Colon (tissue), 2 donors: ENCODE measurements around the gene KMT2D.

Experiments used
- FAIRE-seq: peaks from 2 replicates; lab custom pipeline; 2012; peaks lifted over from hg19 to GRCh38; lab: Jason Lieb, UNC
- donor health status: control.
- donor health status: control.

KMT2D gene

DNA sequence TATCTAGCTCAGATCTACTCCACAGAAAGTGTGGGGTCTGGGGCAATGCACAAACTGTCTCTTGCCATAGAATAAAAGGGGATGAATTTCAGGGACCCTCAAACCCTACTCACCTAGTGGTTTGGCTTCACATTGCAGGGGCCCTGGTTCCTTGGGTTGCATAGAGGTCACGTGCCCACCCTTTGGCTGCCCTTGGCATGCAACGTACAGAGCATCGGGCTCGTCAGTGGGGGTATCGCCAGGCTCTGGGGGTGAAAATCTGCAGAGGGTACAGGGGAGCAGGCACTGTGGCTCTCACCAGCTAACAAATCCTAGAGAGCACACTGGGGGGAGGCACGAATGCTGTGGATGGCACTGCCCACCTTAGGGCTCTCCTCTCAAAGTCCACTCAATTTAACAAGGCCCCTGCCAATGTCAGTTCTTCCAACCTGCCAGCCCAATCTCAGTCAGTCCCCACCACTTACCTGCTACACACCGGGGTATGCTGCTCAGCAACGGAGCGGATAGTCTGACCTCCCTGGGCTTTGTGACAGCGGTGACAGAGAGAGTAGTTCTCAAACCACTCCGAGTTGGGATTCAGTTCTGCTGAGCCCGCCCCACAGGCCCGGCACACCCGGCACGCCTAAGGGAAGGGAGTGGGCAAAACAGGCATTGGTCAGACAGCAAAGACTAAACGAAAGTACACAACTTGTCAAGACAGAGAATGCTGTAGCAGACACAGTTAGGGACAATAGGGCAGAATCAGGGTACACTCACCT, 8.0 kb downstream of the KMT2D start:
- no peak for FAIRE-seq

DNA sequence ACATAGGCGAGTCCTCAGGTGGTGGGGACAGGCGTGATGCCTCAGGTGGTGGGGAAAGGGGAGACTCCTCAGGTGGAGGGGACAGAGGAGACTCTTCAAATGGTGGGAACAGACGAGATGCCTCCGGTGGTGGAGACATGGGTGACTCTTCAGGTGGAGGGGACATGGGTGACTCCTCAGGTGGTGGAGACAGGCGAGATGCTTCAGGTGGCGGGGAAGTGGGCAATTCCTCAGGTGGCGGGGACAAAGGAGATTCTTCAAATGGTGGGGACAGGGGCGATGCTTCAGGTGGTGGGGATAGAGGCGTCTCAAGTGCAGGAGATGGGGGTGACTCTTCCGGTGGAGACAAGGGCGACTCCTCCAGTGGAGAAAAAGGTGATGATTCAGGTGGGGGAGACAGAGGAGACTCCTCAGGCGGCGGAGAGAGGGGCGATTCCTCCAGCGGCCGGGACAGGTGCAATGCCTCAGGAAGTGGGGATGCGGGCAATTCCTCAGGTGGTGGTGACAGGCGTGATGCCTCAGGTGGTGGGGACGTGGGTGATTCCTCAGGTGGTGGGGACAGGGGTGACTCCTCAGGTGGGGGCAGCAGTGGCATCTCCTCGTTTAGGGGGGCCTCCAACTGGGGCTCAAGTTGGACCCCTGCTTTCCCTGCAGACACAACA, 8.7 kb downstream of the KMT2D start:
- FAIRE-seq: no peak

DNA sequence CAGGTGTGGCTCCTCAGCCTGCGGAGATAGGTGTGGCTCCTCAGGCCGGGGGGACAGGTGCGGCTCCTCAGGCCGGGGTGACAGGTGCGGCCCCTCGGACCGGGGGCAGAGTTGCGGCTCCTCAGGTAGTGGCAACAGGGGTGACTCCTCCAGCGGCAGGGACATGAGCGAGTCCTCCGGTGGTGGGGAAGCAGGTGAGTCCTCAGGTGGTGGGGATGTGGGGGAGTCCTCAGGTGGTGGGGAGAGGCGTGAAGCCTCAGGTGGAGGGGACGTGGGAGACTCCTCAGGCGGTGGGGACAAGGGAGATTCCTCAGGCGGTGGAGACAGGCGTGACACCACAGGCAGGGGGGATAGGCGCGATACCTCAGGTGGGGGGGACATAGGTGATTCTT, 9.2 kb downstream of the KMT2D start:
- no peak for FAIRE-seq

DNA sequence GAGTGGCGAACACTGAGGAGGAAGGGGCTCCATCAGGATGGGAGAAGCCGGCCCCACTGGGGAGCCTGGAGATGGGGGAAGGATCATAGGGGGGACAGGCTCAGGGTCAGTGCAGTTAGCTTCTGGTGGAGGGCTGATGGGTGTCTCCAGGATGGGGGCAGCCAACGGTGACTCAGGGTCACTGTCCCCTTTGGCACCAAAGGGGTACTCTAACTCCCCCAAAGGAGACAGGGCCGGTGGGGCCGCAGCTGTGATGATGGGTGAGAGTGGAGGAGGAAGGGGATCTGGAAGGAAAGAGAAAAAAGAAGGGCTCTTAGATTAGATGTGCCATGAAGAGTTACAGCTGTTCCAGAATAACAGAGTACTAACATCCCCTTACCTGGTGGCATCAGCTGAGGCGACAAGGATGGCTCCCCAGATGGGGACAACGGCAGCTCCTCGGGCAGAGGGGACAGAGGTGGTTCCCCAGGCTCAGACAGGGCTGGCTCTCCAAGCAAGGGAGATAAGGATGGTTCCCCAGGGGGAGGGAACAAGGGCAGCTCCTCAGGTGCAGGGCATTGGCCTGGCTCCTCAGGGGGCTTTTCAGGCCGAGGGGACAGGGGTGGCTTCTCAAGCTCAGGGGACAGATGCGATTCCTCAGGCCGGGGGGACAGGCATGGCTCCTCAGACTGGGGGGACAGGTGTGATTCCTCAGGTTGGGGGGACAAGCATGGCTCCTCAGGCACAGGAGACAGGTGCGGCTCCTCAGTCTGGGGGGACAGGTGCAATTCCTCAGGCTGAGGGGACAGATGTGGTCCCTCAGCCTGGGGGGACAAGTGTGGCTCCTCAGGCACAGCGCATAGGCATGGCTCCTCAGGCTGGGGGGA, 9.9 kb downstream of the KMT2D start:
- FAIRE-seq: no peak

DNA sequence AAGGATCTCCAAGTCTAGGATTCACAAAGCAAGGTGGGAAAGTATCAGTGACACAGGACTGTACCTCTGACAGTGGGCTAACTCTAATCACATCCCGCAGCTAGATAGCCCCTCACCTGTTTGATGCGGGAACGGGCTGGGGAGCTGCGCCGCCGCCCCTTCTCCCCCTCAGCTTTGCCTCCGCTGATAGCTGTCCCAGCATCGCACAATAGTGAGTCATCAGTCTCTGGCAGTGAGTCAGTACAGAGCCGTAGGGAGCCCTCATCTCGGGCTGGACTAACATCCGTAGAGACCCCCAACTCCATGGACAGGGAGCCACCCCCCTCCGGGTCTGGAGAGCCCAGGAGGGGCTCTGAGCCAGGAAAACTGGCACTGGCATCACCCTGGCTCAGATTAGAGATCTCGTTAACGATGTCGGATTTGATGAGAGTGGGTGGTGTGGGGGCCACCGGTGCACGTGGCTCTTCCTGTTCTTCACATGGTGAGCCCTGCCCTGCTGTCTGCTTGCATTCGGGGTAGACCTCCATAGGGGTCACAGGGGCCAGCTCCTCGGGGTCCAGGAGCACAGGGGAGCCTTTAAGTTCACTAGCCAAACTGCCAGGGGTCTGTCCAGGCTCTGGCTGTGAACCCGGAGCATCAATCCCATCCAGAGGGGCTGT, 10.9 kb downstream of the KMT2D start:
- FAIRE-seq: no peak

DNA sequence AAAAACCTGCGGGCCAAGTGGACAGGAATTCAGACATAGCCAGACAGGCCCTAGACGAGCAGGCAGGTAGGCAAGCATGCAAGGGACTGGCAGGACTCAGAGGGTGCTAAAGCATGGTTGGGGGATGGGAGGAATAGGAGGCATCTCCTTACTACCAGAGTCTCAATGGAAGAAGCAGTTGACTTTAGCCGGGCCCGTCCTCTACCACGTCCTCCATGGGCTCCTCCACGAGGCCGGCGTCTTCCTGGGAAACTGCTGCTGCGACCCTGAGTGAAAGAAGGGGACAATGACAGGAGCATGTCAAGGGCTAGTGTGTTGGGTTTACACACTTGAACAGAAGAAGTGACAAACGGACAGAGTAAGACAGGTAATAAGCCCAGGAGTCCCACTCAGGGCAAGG, 11.6 kb downstream of the KMT2D start:
- FAIRE-seq: no peak

DNA sequence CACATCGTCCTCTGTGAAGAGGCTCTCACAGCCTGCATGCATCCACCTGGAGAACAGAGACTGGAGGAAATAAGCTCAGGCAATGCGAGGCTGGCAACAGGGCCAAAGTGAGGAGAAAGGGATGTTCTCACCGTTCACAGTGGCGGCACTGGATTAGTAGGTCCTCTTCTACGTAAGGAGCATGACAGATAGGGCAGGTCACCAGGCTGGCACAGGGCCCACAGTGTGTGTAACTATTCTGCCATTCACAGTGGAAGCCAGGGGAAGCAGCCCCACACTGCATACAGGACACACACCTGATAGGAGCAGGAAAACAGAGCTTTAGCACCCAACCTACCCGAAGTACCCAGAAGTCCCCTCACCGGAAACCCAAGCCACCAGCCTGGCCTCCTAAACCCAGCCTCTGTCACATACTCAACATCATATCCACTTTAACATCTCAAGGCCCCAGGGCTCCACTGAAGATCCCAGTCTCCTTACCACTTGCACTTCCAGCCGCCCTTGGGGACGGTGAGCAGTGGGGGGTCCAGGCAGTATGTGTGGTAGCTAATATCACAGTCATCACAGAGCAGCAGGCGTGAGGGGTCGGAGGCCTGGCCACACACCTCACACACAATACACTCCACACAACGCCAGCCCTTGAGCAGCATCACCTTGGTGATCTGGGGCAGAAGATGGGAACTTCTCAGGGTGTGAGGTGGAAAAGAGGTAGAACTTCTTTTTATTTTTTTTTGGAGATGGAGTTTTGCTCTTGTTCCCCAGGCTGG, 14.3 kb downstream of the KMT2D start:
- FAIRE-seq: no peak

DNA sequence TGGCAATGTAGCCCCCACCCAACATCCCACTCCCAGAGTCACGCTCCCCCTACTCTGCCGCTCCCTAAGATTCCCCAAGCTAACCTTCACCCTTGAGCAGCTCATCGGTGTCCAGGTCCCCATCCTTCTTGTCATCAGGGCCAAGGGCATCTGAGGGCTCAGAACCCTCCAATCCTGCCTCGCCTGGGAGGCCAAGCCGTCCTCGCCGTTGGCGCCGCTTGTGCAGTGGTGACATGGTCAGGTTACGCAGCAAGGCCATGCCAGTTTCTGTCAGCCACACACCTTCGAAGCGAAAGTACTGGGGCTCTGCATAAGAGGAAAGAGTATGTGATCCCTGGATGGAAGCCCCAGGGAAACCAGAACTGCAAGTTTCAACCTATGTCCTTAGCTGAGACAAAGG, 15.9 kb downstream of the KMT2D start:
- FAIRE-seq: no peak

DNA sequence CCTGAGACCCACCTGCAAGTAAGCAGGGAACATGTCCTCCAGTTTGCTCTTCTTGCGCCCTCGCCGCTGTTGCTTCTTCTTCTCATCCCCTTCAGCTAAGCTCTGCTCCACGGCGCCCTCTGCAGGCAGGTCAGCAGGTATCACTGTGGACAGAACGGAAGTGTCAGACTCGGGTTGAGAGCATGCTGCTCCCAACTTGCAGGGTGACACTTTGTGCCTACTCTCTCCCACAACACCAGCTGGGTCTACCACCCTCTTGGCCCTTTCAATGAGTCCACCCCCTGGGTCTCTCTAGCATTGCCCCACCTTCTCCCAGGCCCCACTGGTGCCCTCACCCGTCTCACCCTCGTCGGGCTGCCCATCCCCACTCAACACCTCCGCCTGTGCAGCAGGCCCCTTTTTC, 16.7 kb downstream of the KMT2D start:
- no peak for FAIRE-seq

DNA sequence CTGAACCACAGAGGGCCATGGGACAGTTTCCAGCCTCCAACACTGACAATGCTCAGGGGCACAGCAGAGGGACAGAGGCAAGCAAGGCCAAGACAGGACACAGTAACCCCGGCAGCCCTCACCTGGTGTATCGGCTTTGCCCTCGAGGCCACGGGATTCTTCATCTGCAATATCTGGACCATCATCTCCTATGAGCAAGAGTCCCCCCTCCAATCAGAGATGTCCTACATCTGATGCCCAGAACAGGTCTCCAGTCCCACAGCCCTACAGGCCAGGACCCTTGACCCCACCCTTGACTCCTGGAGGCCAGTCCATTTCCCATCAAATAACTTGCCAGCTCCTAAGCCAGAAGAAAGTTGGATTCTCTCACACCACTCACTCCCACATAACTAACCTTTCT, 17.4 kb downstream of the KMT2D start:
- no peak for FAIRE-seq

DNA sequence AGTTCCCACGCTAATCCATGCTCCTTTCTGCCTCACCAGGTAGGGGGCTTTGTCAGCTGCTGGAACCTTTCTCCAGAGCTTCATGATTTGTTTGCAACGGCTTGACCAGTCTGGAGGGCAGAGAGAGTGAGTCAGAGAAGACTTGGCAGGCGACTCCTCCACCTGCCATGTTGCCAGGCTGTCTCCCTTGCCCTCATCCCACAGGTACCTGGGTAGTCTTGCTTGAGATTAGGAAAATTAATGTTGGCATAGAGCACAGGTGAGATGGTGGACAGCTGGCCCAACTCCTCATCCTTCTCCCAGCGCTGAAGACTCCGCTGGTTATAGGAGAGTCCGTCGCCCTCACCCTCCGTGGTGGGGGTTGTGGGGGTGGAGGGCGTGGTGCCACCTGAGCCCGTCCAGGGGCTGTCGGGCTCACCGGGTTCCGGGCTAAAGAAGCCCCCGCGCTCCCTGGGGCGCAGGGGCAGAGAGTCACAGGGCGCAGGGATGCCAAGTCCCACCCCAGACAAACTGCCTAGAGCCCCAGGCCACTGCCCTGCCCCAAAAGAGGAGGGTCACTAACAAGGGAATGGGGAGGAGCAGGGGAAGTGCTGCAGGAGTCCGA, 18.6 kb downstream of the KMT2D start:
- no peak for FAIRE-seq

DNA sequence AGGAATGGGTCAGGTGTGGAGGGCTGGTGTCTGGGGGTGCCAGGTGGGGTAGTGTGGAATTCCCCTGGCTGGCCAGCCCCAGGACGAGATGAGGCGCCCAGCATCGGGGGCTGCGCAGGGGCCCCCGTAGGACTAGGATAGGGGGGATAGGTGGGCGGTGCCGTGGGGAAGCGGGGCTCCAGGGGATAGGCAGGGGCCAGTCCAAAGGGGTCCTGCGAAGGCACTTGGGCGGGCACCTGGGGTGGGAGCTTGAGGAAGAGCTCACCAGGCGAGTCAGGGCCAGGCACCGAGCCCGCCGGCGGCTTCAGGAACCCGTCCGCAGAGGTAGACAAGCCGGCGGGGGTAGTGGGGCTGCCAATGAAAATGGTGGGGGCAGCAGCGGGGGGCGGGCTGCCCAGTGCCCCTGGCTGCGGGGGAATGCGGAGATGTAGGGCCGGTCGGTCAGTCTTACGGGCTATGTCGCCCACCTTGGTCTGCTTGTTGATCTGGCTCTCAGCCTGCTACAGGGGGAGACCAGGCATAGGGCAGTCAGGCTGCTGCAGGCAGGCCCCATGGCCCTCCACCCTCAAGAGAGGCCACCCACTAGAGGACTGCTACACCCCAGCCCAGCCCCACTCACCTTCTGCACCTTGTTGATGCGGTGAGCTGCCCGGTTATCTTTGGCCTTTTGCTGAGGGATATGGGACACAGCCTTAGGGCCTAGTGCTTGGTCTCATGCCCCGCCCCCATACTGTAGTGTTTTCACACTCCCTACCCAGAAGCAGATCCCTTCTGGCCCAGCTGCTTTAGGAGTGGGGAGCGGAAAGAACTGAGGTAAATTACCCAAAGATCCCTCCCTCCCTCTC, 19.3 kb downstream of the KMT2D start:
- FAIRE-seq: no peak

DNA sequence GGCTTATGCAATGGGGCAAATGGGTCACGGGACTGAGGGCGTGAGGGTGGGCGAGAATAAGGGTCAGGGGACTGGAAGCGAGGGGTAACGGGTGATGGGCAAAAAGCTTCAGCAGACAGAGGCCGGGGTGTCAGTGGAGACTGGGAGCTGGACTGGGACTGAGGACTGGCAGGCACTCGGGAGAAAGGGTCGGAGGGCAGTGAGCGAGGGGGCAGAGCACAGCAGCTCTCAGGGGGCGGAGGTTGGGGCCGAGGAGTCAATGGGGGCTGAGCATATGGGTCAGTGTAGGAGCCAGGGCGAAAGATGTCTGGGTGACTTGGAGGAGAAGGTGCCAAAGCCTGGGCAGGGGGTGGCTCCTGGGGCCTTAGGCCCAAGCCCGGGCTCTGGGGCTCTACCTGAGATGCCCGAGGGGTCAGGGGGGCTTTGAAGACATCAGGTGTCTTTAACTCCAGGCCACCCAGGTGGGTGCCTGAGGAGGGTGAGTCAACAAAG, 20.2 kb downstream of the KMT2D start:
- no peak for FAIRE-seq

DNA sequence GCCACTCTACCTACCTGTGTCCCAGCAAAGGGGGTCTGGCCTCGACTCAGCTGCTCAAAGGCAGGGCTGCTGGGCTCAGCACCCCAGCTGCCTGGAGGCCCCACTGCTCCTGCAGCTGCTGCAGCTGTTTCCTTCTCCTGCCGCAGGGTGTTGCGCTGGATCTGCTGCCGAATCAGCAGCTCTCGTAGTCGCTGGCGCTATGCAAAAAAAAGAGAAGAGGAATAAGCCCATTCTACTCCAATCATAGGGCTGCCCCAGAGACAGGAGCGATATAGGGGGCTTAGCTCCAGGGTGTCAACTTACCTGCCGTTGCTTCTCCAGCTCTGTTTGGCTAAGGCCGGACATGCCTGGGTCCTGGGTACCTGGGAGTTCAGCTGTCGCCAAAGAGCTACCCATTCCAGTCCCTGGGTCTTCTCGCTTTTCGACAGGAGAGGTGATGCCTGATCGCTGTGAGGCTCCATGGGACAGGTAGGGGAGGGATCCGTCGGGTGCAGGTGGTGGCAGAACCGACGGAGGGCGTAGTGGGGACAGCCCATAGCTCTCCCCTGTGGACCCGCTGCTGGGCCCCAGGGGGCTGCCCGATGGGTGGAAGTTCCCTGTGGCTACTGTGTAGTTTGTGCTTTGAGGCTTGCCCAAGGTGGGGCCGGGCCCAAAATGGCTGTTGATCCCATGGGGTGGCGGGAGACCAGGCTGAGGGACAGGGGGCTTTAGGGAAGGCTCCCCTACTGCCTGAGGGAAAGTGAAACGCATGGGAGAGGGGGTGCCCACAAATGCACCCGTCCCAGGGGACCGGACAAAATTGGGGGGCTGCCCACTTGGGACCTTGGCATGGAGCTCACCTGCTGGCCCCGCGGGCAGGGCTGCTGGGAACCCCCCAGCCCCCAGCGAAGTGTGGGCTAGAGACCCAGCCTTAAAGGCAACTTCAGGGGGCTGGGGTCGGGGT, 20.9 kb downstream of the KMT2D start:
- no peak for FAIRE-seq

DNA sequence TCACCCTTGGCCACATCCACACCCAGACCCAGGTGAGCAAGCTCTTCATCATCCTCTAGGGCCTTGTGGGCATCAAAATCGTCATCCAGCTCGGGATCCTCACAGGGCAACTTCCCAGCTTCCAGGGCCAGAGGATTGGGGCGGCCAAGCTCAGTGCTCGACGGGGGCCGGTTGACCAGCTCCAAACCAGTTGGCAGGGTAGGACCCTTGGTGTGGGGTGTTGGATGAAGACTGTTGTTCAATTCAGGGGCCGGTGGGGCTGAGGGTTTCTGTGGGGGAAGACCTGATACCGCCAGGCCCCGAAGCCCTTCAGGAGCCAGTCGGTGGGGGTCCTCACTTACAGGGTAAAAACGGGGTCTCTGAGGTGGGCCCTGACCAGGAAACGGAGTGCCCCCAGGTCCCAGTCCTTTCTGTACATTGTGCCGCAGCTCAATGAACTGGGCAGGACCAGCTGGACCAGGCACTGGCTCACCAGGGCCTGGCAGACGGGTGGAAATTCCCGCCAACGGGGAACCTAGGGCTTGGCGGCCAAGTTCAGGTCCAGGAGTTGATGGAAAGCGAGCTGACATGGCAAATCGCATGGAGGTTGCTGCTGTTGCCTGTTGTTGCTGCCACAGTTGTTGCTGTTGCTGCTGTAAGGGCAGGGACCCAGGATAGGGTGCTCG, 22.2 kb downstream of the KMT2D start:
- FAIRE-seq: no peak

DNA sequence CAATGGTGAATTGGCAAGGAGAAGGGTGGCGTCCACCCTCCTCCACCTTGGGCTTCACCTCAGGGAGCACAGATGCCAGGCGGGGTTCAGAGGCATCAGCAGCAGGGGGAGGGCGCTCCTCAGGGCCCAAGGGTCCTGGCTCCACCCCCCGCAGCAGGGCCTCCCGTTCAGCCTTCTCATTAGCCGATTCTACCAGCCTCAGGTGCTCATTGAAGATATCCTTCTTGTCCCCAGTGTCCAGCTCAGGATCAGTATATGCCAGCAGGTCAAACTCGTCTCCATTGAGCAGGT, 22.7 kb downstream of the KMT2D start:
- FAIRE-seq: no peak

DNA sequence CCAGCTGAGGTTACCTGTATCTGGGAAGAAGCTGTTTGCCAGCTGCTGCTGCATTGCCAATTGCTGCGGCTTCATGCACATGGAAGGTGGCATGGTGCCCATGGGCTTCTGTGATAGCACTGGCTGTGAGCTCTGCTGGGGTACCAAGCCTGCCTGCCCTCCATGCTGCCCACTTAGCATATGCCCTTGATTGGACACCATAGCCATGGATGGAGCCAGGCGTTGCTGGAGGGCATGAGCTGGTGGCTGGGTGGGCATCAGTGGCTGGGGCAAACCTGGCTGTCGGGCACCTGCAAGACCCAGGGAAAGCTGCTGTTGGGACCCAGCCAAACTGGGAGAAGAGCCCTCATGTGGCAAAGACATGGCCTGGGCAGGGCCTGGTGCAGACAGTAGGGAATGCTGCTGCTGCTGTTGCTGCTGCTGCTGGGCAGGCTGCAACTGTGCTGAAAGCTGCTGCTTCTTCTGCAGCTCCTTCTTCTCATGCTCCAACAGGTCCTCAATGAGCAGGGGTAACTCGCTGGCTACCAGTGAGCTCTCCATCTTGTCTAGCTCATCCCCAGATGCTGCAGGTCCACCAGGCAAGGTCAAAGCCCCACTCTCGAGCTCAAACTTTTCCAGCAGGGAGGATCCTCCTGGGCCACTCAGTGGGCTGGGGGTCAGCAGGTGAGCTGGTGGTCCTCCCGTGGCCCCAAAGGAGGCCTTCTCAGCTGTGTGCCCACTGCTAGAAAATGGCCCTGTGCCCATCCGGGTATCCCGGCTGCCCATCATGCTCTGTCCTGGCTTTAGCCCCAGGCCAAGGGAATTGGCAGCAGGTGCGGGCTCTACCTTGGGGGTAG, 23.3 kb downstream of the KMT2D start:
- no peak for FAIRE-seq

DNA sequence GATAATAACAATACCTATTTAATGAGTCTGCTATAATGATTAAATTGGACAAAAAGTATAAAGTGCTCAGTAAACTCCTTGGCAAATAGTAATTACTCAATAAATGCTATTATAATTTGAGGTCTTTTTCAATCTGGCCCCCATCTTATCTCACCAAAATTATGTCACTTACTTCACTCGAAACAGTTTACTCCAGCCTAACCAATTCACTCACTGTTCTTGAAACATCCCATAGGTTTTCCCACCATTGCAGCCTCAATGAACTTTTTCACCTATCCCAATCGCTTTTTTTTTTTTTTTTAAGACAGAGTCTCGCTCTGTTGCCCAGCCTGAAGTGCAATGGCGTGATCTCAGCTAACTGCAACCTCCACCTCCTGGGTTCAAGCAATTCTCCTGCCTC, 24.6 kb downstream of the KMT2D start:
- no peak for FAIRE-seq
